Body of pancreas (tissue), 4 donors: ENCODE data around the gene GDPD3.

Source experiments
- POLR2A ChIP-seq, 3 donors: fragments of 450-650 bp; IDR thresholded peaks; one replicate each; pipeline ENCODE4 v1.6.1; 2016; ENCODE audit warnings: antibody characterized with exemption in 3 of 3, mild to moderate bottlenecking in 2 of 3
- TF ChIP-seq, protein P1 (sequence below), 7 experiments: fragments of 450-650 bp in 4 of 7; fragments of 200-600 bp in 3 of 7; sonication (generic) in 3 of 7; IDR thresholded peaks; one replicate each; pipeline ENCODE4 v1.5.1; 2016 to 2019; ENCODE audit warnings: antibody characterized with exemption in 7 of 7

DNA sequence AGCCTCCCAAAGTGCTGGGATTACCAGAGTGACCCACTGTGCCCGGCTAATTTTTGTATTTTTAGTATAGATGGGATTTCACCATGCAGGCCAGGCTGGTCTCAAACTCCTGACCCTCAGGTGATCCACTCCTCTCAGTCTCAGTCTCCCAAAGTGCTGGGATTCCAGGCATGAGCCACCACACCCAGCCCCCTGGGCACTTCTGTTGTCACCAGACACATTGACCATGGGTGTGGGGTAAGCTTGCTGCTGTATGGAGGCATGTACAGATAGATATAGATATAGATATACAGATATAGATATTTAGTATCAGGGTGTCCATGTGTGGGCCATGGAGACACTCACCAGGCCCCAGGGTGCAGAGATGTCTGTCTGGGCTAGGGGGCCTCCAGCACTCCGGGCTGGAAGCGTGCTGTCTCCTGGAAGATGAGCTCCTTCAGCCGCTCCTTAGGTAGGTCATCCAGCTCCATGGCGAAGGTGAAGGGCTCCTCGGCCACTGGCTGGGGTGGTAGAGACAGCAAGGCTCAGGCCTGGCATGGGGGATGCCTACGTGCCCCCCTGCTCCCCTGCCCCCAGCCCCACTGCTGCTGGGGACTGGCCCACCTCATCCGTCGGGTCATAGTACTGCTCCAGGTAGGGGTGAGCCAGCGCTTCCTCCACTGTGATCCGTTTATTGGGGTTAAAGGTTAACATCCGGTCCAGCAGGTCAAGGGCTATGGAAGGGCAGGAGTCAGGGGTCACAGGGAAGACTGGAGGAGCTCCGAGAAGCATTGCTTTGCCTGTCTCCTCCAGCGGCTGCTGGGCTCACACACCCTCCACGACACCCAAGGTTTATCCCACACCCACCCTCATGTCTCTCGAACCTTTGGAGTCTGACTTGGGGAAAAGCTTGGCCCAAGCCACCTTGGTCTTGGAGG is 3.2 kb upstream of the GDPD3 start:
- TF ChIP-seq, protein P1, sequence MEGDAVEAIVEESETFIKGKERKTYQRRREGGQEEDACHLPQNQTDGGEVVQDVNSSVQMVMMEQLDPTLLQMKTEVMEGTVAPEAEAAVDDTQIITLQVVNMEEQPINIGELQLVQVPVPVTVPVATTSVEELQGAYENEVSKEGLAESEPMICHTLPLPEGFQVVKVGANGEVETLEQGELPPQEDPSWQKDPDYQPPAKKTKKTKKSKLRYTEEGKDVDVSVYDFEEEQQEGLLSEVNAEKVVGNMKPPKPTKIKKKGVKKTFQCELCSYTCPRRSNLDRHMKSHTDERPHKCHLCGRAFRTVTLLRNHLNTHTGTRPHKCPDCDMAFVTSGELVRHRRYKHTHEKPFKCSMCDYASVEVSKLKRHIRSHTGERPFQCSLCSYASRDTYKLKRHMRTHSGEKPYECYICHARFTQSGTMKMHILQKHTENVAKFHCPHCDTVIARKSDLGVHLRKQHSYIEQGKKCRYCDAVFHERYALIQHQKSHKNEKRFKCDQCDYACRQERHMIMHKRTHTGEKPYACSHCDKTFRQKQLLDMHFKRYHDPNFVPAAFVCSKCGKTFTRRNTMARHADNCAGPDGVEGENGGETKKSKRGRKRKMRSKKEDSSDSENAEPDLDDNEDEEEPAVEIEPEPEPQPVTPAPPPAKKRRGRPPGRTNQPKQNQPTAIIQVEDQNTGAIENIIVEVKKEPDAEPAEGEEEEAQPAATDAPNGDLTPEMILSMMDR (IDR thresholded peaks at IDR 0.05), result no peak
- no peak for TF ChIP-seq POLR2A (IDR thresholded peaks at IDR 0.05)
